IPS-NIHi7 (cell line): ENCODE results near the gene EFNA3.
A peak's percentile ranks its signal among the peaks of the same experiment; 100 is the strongest.
"Not testable (repeated sequence)": the region's sequence is repeated elsewhere in the genome, so short reads cannot be mapped to it uniquely, and the experiment has no call there.

ENCODE experiments used
- DNase-seq: peaks from one replicate; pipeline ENCODE4 v3.0.0; 2012; ENCODE audit warnings: mixed read lengths; ENCODE audit errors: extremely low spot score

EFNA3 gene

DNA sequence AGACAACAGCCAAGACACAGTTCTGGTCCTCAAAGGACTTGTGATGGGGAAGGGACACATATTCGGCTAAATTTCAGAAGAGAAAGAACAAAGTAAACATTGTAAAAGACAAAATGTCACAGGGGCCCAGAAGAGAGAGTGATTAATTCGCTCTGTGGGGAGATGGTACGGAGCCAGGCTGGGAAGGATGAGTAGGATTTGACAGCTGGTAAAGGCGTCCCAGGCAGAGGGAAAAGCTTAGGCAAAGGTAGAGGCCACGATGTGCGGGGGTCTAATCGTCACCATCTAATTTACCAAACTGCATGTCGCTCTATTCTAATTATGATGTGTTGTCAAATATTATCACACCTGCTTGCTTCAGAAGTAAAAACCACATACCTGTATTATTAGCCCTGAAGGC, 31.7 kb downstream of the EFNA3 start:
- no peak for DNase-seq

DNA sequence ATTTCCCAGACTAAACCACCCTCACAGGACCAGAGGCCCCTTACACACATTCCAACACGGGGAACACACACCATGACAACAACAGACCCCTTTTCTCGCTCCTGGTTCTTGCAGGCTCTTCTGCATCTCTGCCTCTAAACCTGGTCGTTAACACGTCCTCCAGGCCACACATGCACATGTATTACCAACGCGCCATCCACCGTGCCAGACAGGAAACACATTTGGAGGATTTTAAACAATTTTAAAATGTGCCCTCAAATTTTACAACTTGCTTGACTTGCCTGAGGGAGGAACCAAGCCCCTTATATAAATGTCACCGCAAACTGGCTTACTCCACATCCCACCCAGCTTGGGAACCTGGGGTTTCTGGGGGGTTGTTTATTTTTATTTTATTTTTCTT, 32.2 kb downstream of the EFNA3 start:
- DNase-seq, result no peak

DNA sequence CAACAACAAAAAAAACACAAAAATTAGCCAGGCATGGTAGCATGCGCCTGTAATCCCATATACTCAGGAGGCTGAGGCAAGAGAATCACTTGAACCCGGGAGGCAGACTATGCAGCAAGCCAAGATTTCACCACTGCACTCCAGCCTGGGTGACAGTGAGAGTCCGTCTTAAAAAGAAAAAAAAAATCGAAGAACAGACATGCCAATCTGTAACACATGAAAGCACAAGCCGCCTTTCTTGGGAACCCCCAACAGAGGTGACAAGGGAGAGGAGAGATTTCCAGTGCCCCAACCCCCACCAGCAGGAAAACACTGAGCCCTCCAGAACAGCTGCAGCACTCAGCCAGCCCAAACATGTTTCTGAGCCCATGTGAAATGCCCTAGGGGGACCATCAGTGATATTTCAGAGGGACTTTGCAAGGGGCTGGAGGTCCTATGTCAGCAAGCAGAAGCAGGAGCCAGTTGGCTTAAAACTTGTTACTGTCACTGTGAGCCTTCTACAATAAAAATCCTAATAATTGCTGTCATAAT, 34.9 kb downstream of the EFNA3 start:
- no peak for DNase-seq

DNA sequence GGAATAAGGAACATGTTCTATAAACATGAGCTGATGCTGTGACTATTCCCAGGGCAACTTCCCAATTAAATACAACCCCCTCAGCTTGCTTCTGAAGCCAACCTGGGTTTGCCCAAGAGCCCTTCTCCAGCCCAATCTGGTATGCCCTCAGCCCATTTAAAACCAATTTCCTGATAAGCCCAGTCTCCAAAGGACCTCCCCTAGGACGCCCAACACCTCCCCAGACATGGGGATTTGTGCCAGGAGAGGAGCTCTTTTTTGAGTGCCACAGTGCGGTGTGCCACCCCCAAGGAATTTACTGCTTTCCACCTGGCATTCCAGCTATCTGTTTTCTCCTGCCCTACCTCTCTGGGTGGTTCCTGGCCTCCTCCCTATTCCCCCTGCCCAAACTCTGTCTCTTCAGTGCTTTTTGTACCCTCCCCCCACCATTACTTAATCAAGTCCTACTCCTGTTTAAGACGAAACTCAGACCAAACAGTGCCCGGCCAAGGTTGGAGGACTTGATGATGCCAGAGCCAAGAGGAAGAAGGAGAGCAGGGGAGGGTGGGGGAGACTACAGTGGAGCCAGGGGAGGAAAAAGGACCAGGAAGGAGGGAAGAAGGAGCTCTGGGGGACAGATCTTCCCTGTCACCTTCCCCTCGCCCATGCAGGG, 37.6 kb downstream of the EFNA3 start:
- DNase-seq, result no peak

DNA sequence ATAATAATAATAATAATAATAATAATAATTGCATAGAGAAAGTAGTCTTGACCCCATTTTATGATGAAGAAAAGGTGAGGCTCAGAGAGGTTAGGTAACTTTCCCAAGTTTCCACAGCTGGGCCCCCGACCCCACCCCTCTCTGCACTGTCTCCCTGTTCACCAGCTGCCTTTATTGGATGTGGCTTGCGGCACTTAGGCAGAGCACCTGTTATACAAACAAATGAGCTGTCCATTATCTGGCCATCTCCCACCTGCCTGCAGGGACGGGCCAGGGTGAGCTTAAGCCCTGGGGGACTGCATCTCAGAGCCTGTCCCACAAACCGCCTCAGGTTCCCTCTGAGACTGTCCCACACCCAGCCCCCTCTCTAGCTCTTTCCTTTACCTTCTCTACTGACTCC, 39.0 kb downstream of the EFNA3 start:
- no peak for DNase-seq

DNA sequence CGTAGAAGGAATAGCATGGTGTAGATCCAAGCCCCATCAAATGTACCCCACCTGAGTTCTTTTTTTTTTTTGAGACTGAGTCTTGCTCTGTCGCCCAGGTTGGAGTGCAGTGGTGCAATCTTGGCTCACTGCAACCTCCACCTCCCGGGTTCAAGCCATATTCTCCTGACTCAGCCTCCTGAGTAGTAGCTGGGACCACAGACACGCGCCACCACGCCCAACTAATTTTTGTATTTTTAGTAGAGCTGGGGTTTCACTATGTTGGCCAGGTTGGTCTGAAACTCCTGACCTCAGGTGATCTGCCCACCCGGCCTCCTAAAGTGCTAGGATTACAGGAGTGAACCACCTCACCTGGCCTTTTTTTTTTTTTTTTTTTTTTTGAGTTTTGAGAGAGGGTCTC, 39.5 kb downstream of the EFNA3 start:
- DNase-seq, result not testable (repeated sequence)

DNA sequence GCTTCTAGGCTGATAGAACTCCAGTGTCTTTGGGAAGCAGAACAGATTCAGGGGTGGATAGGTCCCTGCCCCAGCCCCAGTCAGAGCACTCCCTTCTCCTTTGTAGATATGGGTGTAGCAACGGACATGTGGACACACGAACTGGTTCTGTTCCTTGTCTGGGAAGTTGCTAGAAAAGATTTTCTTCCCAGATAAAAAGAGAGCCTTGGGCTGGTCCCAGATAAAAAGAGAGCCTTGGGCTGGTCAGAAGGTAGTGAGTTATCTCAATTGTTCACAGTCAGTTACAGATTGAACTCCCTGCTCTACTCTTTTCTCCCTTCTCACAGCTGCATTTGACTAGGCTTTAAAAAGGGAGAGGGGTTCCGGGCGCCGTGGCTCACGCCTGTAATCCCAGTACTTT, 41.6 kb downstream of the EFNA3 start:
- no peak for DNase-seq

DNA sequence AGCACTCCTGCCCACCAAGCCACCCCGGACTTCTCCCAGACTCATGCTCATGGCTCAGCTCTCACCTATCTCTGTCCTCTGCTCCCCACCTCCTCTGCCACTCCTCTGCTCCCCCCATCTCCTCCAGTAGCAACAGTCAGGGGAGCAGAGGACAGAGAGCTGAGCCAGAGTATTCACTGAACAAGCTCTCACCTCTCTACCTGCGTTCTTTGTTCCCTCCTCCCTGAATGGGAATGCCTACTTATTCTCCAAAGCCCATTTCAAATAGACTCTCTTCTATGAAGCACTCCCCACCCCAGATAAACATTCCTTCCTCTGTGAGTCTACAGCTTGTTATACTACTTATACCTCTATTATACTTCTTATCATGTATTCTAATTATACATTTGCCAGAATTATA, 42.6 kb downstream of the EFNA3 start:
- DNase-seq, result no peak

DNA sequence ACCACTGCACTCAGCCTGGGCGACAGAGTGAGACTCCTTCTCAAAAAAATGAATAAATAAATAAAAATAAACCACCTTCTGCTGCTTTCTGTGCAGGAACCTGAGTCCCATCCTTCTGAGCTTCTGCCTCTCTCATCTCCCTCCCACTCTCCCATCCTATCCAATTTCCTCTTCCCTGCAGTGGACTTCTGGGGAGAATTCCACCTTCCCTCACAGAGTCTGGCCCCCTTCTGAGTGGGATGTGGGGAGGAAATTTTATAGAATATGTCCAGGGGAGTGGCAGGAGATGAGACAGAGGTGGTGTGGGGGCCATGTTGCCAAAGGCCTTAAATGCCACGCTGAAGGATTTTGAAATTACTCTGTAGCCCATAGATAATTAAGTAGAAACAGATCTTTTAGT, 43.7 kb downstream of the EFNA3 start:
- no peak for DNase-seq

DNA sequence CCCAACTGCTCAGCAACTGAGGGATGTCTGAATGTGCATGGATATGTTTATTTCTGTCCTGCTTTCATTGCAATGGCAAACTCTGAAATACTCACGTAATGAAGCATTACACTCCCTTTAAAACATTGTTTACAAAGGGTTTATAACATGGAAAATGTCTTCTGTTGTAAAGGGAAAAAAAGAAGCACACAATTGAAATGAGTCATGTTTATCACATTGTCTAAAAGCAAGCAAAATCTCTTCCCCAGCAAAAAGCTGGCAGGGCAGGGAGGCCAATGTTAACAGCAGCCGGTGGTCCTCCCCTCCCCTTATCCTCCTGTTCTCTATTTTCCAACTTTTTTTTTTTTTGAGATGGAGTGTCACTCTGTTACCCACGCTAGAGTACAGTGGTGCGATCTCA, 45.2 kb downstream of the EFNA3 start:
- no peak for DNase-seq

DNA sequence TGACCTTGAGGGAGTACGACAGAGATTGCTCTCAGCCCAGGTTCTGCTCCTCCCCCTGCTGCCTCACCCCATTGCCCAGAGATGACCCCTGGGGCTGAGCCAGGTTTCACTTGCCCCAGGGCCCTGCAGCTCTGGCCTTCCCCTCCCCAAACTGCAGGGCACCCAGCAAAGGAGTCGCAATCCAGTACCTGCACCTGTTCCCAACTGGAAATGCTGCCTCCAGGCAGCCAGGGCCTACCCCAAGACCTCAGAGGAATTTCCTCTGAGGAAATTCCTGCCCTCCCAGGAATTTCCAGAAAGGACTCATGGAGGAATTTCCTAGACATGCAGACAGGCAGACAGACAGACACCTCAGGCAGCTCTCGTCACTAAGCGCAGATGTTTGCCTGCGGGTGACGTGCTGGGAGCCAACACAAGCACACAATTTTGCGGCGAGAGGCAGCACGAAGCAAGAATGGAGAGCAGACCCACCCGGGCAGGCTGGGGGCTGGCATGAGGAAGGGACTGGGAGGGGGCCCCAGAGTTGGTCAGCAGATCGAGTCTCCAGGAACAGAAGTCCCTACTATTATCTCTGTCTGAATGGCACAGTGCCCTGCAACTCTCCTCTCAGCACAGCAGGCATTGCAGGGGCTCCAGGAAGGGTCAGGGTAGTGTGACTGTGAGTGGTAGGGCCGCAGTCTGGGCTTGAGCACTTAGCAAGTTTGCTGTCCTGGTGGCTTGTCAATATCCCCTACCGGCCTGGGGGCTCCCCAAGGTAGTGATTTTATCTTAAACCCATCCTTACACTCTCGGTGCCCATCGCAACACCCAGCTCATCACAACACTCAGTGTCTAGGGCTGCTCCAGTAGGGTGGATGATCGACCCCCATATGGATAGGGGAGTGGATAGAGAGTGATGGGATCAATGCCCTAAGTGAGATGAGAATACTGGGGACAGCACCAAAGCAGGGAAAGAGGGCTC, 46.1 kb downstream of the EFNA3 start:
- peak; percentile 24 for DNase-seq

DNA sequence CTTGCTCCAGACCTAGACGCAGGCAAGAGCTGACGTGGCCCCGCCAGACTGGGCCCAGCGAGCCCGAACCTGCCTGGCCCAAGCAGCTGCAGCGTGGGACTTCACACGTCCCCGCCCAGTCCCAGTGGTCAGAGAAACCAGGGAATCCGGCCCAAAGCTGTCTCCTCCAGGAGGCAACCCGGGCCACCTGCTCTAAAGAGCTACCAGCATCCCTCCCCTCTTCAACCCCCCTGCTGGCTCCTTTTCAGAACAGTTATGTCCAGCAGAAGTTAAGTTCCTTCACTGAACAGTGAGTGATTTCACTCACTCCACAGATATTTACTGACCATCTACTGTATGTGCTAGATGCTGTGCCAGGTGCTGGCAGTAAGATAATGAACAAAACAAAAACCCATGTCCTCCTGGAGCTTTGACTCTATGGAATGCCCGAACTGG, 46.9 kb downstream of the EFNA3 start:
- no peak for DNase-seq

DNA sequence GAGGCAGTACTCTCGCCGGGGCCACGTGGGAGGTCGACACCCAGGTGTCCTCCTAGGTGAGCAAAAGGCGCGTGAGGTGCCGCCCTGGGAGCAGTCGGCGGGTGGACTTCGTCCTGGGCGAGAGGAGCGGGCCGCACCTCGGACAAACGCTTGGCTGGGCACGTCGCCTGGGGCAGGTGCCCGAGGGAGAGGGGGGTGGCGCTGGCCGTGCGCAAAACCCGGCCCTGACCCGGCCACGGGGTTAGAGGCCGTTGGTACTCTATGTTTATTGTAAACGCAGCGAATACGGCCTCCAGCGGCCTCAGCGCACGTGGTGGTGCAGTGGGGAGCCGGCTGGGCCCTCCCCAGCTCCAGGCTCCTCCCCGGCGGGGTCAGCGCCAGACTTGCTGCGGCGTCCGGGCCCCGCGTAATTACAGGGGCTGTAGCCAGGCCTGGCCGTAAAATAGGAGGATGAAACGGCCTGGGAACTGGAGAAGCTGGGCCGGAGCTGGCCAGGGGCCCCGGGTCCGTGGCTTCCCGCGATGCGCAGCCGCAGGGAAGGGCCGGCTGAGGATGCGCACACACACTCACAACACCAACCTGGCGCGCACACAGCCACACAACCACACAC, 47.4 kb downstream of the EFNA3 start:
- DNase-seq, result peak; percentile 34

DNA sequence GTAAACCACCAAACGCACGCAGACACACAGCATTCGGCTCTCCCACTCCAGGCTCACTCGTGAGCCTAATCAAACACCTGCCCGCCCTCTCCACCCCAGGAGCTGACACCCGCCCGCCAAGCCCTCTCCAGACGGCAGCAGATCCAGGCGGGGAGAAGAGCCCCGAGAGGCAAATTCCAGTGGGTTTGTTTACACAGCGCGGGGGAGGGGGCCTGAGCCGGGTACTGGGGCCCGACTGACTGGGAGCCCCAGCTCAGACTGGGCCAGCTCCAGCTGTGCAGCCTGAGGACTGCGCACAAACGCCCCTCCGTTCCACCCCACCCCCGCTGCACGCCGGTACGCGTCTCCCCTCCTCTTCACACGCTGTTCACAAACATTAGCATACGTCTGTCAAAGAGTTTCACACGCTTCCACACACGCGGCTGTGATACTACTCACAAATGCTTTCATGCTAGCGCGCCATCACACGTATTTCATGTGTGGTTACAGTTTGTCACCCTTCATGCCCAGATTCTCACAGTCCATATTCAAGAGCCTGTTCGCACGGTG, 48.0 kb downstream of the EFNA3 start:
- DNase-seq, result peak; percentile 43

DNA sequence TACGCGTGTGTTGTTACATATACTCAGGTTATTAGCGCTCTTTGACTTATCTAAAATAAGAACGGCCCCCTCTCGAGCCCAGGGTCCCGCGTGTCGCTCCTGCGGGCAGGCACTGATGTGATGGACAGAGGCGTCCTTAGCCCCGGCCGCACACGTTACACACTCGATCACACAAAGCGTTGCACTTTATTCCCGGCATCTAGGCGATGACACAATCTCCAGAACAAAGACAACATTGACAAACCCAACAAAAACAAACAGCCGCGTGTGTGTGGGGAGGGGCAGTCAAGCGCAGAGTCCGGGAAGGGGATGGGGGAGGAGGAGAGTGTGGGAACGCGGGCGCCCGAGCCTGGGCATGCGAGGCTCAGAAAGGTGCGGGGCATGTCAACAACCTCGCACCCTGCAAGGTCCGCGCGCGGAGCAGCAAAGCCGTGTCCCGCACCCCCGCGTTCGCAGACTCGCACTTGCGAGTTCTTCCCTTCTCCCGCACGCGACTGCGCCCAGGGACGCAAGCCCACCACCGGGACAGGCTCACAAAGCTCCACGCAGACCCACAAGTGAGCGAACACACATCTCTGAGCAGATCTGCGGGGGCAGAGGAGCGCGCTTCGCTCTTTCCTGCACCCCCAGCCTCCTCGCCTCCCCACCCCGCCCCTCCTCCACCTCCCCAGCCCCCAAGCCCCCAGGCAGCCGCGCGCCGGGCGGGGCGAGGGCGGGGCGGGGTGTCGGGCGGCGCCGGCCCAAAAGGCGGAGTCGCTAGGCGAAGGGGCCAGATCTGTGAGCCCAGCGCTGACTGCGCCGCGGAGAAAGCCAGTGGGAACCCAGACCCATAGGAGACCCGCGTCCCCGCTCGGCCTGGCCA, 48.7 kb downstream of the EFNA3 start, which contains the start of gene EFNA1:
Gene EFNA1 (plus strand): TSS at position 772 of the 862 bp plus-strand sequence. CDS start 102 bp downstream, outside the sequence.
- peak; percentile 39 for DNase-seq

DNA sequence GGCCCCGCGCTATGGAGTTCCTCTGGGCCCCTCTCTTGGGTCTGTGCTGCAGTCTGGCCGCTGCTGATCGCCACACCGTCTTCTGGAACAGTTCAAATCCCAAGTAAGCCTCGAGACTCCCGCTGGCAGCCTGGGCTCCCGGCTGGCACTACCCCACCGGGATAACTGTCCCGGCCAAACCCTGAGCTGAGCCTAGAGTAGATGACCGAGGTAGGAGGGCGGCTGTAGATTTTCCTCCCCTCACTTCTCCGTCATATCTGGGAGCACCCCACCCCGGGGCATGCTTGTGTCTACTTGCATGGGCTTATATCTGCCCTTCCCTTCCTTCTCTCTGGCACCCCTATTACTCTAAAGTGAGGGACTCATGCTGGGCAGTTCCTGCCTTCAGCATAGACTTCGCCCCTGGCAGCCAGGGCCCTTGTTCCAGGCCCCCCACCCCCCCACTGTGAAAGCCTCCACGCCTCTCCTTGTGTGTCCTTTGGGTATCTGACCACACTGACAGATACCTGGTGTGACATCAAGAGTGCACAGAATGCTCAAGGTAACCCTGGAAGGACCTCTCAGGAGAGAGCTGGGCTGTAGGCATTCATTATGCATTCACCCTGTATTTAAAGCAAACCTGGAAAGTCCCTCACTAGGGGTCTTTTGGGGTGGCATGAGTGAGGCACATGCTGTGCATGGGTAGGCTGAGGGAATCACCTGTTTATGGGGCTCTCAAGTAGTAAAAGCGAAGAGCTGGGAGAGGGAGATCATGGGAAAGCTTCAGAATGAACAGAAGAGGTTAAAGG, 49.5 kb downstream of the EFNA3 start:
- DNase-seq, result no peak

DNA sequence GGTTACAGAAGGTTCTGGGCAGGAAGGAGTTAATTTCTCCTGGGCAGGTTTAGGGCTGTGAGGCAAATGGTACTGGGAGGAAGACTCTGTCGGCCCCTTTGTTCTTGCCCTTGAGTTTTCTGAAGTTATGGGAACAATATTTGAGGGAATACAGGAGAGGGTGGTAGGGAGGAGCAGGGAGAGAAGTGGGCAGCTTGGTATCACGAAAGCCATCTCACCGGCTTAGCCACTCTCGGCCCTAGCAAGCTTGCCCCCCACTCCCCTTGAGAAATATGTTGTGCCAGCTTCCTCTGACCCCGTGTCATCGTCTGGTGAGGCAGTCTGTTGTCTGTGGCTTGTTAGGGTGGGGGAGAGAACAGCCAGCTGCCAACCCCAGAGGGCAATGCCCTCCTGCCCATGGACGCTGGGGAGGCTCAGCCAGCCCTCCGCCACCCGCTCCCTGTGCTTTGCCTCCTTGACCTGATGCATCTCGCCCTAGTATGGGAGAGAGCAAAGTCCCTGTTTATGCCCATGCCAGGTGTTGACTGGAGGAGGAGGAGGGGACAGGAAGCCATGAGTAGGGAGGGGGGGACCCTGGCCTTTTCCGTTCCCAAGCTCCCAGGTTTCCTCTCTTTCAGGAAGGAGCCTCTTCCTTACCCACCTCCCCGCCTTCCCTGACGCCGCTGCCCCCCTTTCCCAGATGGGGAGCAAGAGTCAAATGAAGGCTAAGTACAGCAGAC, 50.3 kb downstream of the EFNA3 start:
- DNase-seq, result no peak

DNA sequence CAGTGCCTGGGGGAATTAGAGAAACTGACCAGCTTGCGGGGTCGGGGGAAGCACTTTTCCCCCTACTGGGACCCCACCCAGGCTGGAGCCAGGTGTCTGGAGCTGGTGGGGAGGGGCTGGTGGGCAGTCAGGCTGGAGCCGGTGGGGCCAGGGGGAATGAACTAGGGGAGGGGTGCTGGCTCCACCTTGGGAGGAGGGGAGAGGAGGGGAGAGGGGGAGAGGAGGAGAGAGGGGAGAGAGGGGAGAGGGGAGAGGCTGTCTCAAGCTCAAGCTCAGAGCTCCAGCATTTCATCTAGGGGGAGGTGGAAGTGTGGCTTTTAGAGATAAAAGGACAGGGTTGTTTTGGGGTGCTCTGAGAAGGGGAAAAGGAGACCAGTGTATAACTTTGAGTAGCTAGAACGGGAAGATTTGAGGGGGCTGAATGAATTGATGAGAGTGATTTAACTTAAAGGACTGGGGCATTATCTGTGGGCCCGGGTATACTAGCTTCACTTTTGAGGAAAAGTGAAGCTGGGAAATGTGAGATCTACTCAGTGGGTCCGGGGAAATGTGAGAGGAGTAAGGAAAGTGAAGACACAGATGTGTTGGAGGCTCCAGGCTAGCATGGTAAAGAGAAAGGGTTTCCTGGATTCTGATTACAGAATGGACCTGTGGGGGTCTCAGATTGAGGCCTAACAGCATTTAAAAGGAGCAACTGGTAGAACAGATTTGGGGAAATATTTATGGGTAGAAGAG, 51.8 kb downstream of the EFNA3 start:
- DNase-seq, result peak; percentile 27

DNA sequence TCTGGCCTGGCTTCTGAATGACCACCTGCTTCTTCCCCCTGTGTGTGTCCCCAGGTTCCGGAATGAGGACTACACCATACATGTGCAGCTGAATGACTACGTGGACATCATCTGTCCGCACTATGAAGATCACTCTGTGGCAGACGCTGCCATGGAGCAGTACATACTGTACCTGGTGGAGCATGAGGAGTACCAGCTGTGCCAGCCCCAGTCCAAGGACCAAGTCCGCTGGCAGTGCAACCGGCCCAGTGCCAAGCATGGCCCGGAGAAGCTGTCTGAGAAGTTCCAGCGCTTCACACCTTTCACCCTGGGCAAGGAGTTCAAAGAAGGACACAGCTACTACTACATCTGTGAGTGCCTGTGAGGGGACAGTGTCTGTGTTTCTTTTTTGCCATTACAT, 52.6 kb downstream of the EFNA3 start:
- DNase-seq, result no peak
